ENCODE data around the gene PIAS4. TPM values are rescaled to one million over a fixed set of nuclear protein-coding genes. Genes with fewer than 3 reads are reported as not detected.

The PIAS4 gene, protein sequence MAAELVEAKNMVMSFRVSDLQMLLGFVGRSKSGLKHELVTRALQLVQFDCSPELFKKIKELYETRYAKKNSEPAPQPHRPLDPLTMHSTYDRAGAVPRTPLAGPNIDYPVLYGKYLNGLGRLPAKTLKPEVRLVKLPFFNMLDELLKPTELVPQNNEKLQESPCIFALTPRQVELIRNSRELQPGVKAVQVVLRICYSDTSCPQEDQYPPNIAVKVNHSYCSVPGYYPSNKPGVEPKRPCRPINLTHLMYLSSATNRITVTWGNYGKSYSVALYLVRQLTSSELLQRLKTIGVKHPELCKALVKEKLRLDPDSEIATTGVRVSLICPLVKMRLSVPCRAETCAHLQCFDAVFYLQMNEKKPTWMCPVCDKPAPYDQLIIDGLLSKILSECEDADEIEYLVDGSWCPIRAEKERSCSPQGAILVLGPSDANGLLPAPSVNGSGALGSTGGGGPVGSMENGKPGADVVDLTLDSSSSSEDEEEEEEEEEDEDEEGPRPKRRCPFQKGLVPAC
- 17.0 and 34.1 TPM in 2 replicates for total RNA-seq (ENCODE audit: low replicate concordance)

DNA sequence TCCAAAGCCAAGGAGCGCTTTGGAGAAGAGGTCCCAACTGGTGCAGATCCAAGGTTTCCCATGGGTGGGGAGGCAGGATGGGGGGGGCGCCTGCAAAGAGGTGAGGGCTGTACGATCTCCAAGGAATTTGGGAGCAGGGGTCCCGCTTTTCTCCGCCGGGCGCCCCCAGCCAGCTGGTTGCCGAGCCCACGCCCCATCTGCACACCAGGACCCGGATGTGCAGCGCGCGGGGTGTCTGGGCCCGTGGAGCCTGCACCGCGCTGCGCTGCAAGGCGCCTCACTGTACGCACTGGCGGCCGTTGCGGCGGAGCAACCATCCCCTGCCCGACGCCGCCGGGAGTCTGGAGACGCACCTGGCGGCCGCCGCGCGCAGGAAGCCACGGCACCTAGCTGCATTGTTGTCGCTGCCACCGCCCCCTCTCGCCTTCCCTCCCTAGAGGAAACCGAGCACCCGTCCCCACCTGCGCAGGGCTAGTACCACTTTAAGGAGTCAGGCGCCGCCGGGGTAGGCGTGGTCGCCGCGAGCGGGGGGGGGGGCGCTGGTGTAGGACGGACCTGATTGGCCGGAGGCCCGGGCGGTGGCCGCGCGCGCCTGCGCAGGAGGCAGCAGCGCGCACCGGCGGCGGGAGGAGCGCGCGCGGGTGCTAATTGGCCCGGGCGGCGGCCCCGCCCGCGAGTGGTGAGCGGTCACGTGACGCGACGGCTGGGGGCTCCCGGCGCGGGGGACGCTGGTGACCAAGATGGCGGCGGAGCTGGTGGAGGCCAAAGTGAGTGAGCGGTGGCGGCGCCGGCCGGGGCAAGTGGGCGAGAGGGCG, at the start of gene PIAS4:
PIAS4 (plus strand) TSS at position 716 of the 815 bp plus-strand sequence; CDS start at position 741, 25 bp downstream.
- DNase-seq (ENCODE audit: low spot score) = peak; percentile 100

DNA sequence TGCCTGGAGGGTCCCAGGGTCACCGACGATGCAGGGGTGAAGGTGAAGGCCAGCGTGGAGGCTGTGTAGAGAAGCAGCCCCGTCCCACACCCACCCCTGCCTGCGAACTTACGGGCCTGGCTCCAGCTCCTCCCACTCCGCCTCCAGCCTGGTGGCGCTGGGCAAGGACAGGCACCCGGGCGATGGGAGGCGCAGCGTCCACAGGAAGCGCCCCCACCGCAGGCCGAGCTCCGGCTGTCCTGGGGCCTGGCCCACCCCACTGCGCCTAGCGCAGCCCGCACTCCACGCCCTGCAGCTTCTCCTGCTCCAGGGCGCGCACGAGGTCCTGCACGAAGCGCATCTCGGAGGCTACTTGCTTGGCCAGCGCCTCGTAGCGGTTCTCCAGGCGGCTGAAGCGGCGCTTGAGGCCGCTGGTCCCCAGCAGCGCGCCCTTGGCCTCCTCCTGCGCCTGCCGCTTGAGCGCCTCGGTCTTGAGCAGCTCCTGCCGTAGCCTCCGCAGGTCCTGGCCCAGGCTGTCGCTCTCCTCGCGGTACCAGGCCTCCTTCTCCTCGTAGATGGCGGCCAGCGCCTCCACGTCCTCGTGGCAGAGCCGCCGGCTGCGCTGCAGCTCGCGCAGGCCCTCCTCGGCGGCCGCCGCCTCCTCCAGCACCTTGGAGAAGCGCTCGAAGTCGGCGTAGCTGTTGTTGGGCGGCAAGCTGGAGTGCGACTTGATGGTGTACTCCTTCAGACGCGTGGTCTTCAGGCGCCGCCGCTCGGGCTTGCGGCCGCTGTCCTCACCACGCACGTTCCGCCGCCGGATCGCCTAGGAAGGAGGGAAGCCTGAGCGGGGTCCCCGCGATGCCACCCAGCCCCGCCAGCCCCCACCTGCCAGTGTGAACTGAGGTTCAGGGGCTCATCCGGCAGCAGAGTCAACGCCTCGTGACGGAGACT, 48.4 kb upstream of the PIAS4 start:
- Histone ChIP-seq H3K4me1 (no peaks in the 10 kb centered on the region), H3F3A (ENCODE audit: low read depth) (no peaks in the 10 kb centered on the region), H3K27ac (no peak overlapping the region), H4K20me1 (ENCODE audit: low read depth) (peaks cover 14% of the 10 kb centered on the region), H3K9ac (no peak overlapping the region), H3K36me3 (no peaks in the 10 kb centered on the region), H3K27me3 (no peaks in the 10 kb centered on the region), H3K4me3 (no peak overlapping the region), H3K4me2 (no peak overlapping the region), H3K9me3 (ENCODE audit: low read depth) (no peaks in the 10 kb centered on the region), H2AFZ (replicated peaks) (no peak overlapping the region), H3K79me2 (ENCODE audit: low read depth) (no peaks in the 10 kb centered on the region)
- no peaks in the 10 kb centered on the region for H3K9me3 Mint-ChIP-seq
- no peak overlapping the region for H3K27ac Mint-ChIP-seq
- no peak for TF ChIP-seq EZH2phosphoT487 (IDR thresholded peaks at IDR 0.05)
- TF ChIP-seq EZH2 (IDR thresholded peaks at IDR 0.05) = no peak
- TF ChIP-seq, protein P1, sequence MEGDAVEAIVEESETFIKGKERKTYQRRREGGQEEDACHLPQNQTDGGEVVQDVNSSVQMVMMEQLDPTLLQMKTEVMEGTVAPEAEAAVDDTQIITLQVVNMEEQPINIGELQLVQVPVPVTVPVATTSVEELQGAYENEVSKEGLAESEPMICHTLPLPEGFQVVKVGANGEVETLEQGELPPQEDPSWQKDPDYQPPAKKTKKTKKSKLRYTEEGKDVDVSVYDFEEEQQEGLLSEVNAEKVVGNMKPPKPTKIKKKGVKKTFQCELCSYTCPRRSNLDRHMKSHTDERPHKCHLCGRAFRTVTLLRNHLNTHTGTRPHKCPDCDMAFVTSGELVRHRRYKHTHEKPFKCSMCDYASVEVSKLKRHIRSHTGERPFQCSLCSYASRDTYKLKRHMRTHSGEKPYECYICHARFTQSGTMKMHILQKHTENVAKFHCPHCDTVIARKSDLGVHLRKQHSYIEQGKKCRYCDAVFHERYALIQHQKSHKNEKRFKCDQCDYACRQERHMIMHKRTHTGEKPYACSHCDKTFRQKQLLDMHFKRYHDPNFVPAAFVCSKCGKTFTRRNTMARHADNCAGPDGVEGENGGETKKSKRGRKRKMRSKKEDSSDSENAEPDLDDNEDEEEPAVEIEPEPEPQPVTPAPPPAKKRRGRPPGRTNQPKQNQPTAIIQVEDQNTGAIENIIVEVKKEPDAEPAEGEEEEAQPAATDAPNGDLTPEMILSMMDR (IDR thresholded peaks at IDR 0.05) = no peak
- peaks cover 9% of the 10 kb centered on the region for H3K36me3 Mint-ChIP-seq
- peaks cover 1% of the 10 kb centered on the region for H3K4me1 Mint-ChIP-seq
- DNase-seq (ENCODE audit: low spot score) = no peak
- no peak overlapping the region for H3K4me3 Mint-ChIP-seq
- no peaks in the 10 kb centered on the region for H3K27me3 Mint-ChIP-seq (ENCODE audit: insufficient read depth, low read depth)

More for the DNA sequence above, at the start of gene PIAS4:
- TF ChIP-seq EZH2 (IDR thresholded peaks at IDR 0.05) (no peak), EZH2phosphoT487 (IDR thresholded peaks at IDR 0.05) (no peak)
- TF ChIP-seq, protein P1 (IDR thresholded peaks at IDR 0.05) = peak; percentile 20
- no peaks in the 10 kb centered on the region for H3K27me3 ChIP-seq
- H3K4me1 Mint-ChIP-seq = peaks cover 20% of the 10 kb centered on the region
- H2AFZ ChIP-seq (replicated peaks) = peak within 1 kb of the TSS; percentile 71
- H3K9me3 Mint-ChIP-seq = no peaks in the 10 kb centered on the region
- peak within 1 kb of the TSS; percentile 90 for H3K4me2 ChIP-seq
- H3K4me3 ChIP-seq = peak within 1 kb of the TSS; percentile 87
- peak within 1 kb of the TSS; percentile 87 for H3K9ac ChIP-seq
- H3K27me3 Mint-ChIP-seq (ENCODE audit: insufficient read depth, low read depth) = peaks cover 10% of the 10 kb centered on the region
- H3K9me3 ChIP-seq (ENCODE audit: low read depth) = no peaks in the 10 kb centered on the region
- H3K79me2 ChIP-seq (ENCODE audit: low read depth) = peaks cover 54% of the 10 kb centered on the region
- H3K36me3 ChIP-seq = no peaks in the 10 kb centered on the region
- no peak within 1 kb of the TSS for H3K27ac ChIP-seq
- H3K4me3 Mint-ChIP-seq = peak within 1 kb of the TSS; percentile 90
- H3K4me1 ChIP-seq = peaks cover 13% of the 10 kb centered on the region
- peaks cover 40% of the 10 kb centered on the region for H4K20me1 ChIP-seq (ENCODE audit: low read depth)
- H3K27ac Mint-ChIP-seq = peak within 1 kb of the TSS; percentile 40
- peaks cover 10% of the 10 kb centered on the region for H3F3A ChIP-seq (ENCODE audit: low read depth)
- H3K36me3 Mint-ChIP-seq = peaks cover 1% of the 10 kb centered on the region

DNA sequence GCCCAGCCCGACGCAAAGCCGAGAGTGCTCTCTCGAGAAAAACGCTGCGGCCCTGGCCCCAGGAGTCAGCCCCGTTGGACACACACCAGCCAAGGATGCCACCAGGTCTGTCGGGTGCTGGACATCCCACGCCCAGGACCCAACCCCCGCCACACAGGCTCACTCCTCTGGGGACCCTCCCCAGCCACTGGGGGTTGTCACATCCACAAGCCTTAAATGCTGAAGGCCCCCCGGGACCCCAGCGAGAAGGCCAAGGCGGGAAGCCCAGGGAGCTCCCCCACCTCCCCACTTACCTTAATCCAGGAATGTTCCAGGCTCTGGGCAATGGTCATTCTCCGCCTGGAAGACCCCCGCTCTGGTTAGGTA, 47.8 kb upstream of the PIAS4 start:
- Mint-ChIP-seq H3K27me3 (ENCODE audit: insufficient read depth, low read depth) (no peaks in the 10 kb centered on the region), H3K4me3 (no peak overlapping the region), H3K27ac (no peak overlapping the region), H3K9me3 (no peaks in the 10 kb centered on the region), H3K4me1 (no peaks in the 10 kb centered on the region), H3K36me3 (peaks cover 9% of the 10 kb centered on the region)
- H3K9me3 ChIP-seq (ENCODE audit: low read depth) = no peaks in the 10 kb centered on the region
- H3K4me3 ChIP-seq = no peak overlapping the region
- no peaks in the 10 kb centered on the region for H3F3A ChIP-seq (ENCODE audit: low read depth)
- H3K27me3 ChIP-seq = no peaks in the 10 kb centered on the region
- H3K9ac ChIP-seq = no peak overlapping the region
- H3K79me2 ChIP-seq (ENCODE audit: low read depth) = no peaks in the 10 kb centered on the region
- H3K4me2 ChIP-seq = no peak overlapping the region
- TF ChIP-seq, protein P1 (IDR thresholded peaks at IDR 0.05) = no peak
- TF ChIP-seq EZH2phosphoT487 (IDR thresholded peaks at IDR 0.05) (no peak), EZH2 (IDR thresholded peaks at IDR 0.05) (no peak)
- H3K4me1 ChIP-seq = no peaks in the 10 kb centered on the region
- H3K36me3 ChIP-seq = no peaks in the 10 kb centered on the region
- DNase-seq (ENCODE audit: low spot score) = no peak
- H2AFZ ChIP-seq (replicated peaks) = no peak overlapping the region
- H3K27ac ChIP-seq = no peak overlapping the region
- peaks cover 18% of the 10 kb centered on the region for H4K20me1 ChIP-seq (ENCODE audit: low read depth)
